ENCODE results near the gene GPR61. TPM values are rescaled to one million over a fixed set of nuclear protein-coding genes. Genes with fewer than 3 reads are reported as not detected.

The GPR61 gene
- total and polyA plus RNA-seq, 2 donors, result 0.07 to 0.42 TPM

Other genes starting within 250 kb of the GPR61 start
- 0.09 TPM for gene MYBPHL, start 232.9 kb upstream of the GPR61 start, total RNA-seq
- 0.43 TPM for gene MYBPHL, start 232.9 kb upstream of the GPR61 start, polyA plus RNA-seq
- gene SORT1, start 142.0 kb upstream of the GPR61 start, total RNA-seq, result 3.6 TPM
- gene SORT1, start 142.0 kb upstream of the GPR61 start, polyA plus RNA-seq, result 10.3 TPM
- 144 TPM for gene PSMA5, start 113.4 kb upstream of the GPR61 start, total RNA-seq
- gene PSMA5, start 113.4 kb upstream of the GPR61 start, polyA plus RNA-seq, result 72.3 TPM
- gene SYPL2, start 73.3 kb upstream of the GPR61 start, total RNA-seq, result 0.05 TPM
- 0.34 TPM for gene SYPL2, start 73.3 kb upstream of the GPR61 start, polyA plus RNA-seq
- gene ATXN7L2, start 56.0 kb upstream of the GPR61 start, total RNA-seq, result 5.4 TPM
- gene ATXN7L2, start 56.0 kb upstream of the GPR61 start, polyA plus RNA-seq, result 19.6 TPM
- 3.3 TPM for gene CYB561D1, start 45.8 kb upstream of the GPR61 start, total RNA-seq
- 9.4 TPM for gene CYB561D1, start 45.8 kb upstream of the GPR61 start, polyA plus RNA-seq
- 2.5 TPM for gene AMIGO1, start 30.1 kb upstream of the GPR61 start, total RNA-seq
- 2.3 TPM for gene AMIGO1, start 30.1 kb upstream of the GPR61 start, polyA plus RNA-seq
- 7.7 TPM for gene GNAI3, start 8.7 kb downstream of the GPR61 start, total RNA-seq
- gene GNAI3, start 8.7 kb downstream of the GPR61 start, polyA plus RNA-seq, result 4.7 TPM
- gene GNAT2, start 79.7 kb downstream of the GPR61 start, total RNA-seq, result 0.14 TPM
- 0.05 TPM for gene GNAT2, start 79.7 kb downstream of the GPR61 start, polyA plus RNA-seq
- 24.8 TPM for gene AMPD2, start 80.0 kb downstream of the GPR61 start, total RNA-seq
- 32.8 TPM for gene AMPD2, start 80.0 kb downstream of the GPR61 start, polyA plus RNA-seq
- 6.7 TPM for gene GSTM4, start 116.2 kb downstream of the GPR61 start, total RNA-seq
- 15.6 TPM for gene GSTM4, start 116.2 kb downstream of the GPR61 start, polyA plus RNA-seq
- gene GSTM2, start 128.2 kb downstream of the GPR61 start, total RNA-seq, result 14.7 TPM
- 100 TPM for gene GSTM2, start 128.2 kb downstream of the GPR61 start, polyA plus RNA-seq
- gene GSTM1, start 147.9 kb downstream of the GPR61 start, total RNA-seq, result 12.9 TPM
- 0.27 TPM for gene GSTM1, start 147.9 kb downstream of the GPR61 start, polyA plus RNA-seq
- 4.1 TPM for gene GSTM5, start 172.4 kb downstream of the GPR61 start, total RNA-seq
- gene GSTM5, start 172.4 kb downstream of the GPR61 start, polyA plus RNA-seq, result 2.3 TPM
- 14.8 TPM for gene GSTM3, start 201.2 kb downstream of the GPR61 start, total RNA-seq
- 35.5 TPM for gene GSTM3, start 201.2 kb downstream of the GPR61 start, polyA plus RNA-seq
- not detected for gene EPS8L3, start 224.1 kb downstream of the GPR61 start, total RNA-seq
- gene EPS8L3, start 224.1 kb downstream of the GPR61 start, polyA plus RNA-seq, result 0.02 TPM